Peyer's patch (tissue), 4 donors: ENCODE data around the gene NANOS1.

Experiments used
- CTCF ChIP-seq, 6 experiments: fragments of 450-650 bp in 4 of 6; fragments of 200-600 bp in 2 of 6; sonication (generic) in 1 of 6; IDR thresholded peaks; one replicate each; pipeline ENCODE4 v1.5.1; 2017 to 2019; ENCODE audit warnings: antibody characterized with exemption in 6 of 6, mild to moderate bottlenecking in 3 of 6, moderate library complexity in 1 of 6
- POLR2A ChIP-seq, 2 donors: fragments of 450-650 bp; IDR thresholded peaks; one replicate each; pipeline ENCODE4 v1.5.1; 2017; ENCODE audit warnings: antibody characterized with exemption in 2 of 2, mild to moderate bottlenecking in 2 of 2, moderate library complexity in 2 of 2

- no peak for TF ChIP-seq CTCF (IDR thresholded peaks at IDR 0.05)
- no peak for TF ChIP-seq POLR2A (IDR thresholded peaks at IDR 0.05)
These were observed 8.9 kb upstream of the NANOS1 start for GRCh38 chr10:119020627-119020946.
